AG04450 (cell line): ENCODE results near the gene UTP14C. TPM values are rescaled to one million over a fixed set of nuclear protein-coding genes. Genes with fewer than 3 reads are reported as not detected.

Experiments used
- CTCF ChIA-PET: fragments of 300-600, 350-600 bp; formaldehyde crosslinking; extraction: SDS; loops from one replicate; lab custom pipeline; 2022; ENCODE audit warnings: antibody characterized with exemption, inconsistent platforms; lab: Charles Lee
- POLR2A ChIA-PET: fragments of 350-600 bp; formaldehyde crosslinking; extraction: SDS; loops from one replicate; lab custom pipeline; 2021; ENCODE audit warnings: antibody characterized with exemption, inconsistent platforms; lab: Yijun Ruan, JAX
- DNase-seq: peaks from one replicate; pipeline ENCODE4 v3.0.0-alpha.2; 2011; ENCODE audit warnings: low read depth, low spot score
- H3K27ac ChIP-seq: one replicate; pipeline ENCODE4 v1.5.1; 2012; ENCODE audit warnings: low read depth, low read length, control low read depth
- H3K27me3 ChIP-seq: one replicate; pipeline ENCODE4 v1.6.0; 2012; ENCODE audit warnings: low read length; ENCODE audit not compliant: control insufficient read depth, insufficient read depth
- H3K4me3 ChIP-seq: 2 replicates; pipeline ENCODE4 v1.5.1; 2011; ENCODE audit warnings: mild to moderate bottlenecking, low read depth, low read length, control low read depth
- H3K9me3 ChIP-seq: 2 replicates; pipeline ENCODE4 v1.5.1; 2012; ENCODE audit warnings: low read length; ENCODE audit not compliant: control insufficient read depth, insufficient read depth
- polyA plus RNA-seq: library from polyadenylated mRNA; depleted of rRNA; stranded (reverse); fragments of >200 nt; gene quantifications from 2 replicates; pipeline ENCODE4 v1.2.3, GENCODE V29; 2011
- TF ChIP-seq, protein P1 (sequence below): IDR thresholded peaks from 2 replicates; pipeline ENCODE4 v1.5.1; 2011; ENCODE audit warnings: low read depth, low read length, control low read depth, inconsistent platforms

UTP14C gene
- polyA plus RNA-seq, 1 experiment = 18.0 TPM

DNA sequence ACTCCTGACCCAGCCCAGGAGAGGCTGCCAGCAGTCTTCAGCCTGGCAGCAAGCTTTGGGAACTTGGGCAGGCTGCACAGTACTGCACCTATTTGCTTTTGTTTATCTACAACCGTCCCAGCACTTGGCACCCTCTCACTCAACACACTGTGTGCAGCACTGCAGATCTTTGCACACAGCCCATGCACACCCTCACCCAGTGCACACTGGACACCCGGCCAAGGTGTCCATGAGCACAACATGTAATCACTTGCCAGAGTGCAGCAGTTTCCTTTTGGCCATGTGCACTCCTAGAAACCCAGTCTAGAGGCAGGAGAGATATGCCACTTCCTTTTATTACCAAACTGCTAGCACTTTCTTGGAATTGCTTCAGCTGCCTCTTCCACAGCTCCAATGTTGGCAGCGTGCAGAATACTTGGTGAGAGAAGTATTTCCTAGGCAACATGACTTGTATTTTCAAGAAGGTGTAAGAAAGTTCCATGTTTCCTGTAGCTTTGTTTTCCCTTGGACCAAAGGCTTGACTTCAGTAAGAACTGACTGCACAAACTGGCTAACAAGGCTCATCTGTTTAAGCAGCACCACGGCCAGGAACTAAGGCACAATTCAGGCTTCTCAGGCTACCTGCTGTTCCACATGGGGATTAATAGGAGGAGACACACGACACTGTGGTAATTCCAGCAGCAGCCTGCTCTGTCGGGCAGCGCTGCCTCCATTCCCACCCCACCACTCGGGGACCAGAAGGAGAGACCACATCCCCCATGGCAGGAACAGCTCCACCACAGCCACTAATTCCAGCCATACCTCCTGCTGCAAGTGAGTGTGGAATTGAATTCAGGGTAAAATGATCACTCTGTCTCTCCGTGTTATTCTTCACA, 28.6 kb upstream of the UTP14C start:
- H3K27me3 ChIP-seq = peaks cover 41% of the 10 kb centered on the region
- POLR2A ChIA-PET = no interaction called here
- TF ChIP-seq, protein P1, sequence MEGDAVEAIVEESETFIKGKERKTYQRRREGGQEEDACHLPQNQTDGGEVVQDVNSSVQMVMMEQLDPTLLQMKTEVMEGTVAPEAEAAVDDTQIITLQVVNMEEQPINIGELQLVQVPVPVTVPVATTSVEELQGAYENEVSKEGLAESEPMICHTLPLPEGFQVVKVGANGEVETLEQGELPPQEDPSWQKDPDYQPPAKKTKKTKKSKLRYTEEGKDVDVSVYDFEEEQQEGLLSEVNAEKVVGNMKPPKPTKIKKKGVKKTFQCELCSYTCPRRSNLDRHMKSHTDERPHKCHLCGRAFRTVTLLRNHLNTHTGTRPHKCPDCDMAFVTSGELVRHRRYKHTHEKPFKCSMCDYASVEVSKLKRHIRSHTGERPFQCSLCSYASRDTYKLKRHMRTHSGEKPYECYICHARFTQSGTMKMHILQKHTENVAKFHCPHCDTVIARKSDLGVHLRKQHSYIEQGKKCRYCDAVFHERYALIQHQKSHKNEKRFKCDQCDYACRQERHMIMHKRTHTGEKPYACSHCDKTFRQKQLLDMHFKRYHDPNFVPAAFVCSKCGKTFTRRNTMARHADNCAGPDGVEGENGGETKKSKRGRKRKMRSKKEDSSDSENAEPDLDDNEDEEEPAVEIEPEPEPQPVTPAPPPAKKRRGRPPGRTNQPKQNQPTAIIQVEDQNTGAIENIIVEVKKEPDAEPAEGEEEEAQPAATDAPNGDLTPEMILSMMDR = no peak

DNA sequence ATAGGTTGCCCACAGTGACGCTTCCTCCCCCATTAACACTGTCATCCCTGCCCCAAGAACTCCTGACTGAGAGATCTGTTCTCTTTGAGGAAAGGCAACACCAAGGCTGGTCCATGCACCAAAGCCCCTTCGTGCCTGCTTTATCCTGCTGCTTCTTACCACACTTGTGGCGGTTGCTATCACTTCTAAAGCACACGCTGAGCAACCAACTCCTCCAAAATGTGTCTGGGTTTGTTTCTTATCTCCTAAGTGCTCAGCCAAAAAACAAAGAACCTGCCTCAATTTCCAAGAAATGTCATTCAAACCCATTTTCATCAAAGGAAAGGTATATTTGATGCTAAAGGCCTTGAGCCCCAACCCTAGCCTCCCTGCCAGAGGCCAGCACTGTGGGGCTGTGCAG, 27.9 kb upstream of the UTP14C start:
- no peak overlapping the region for H3K27ac ChIP-seq
- no peak for DNase-seq
- CTCF ChIA-PET = interaction anchor here (1.2 kb wide), 2 partner anchors 131 to 132 kb away, joined by 3 to 4 read pairs; no protein-coding TSS in a partner anchor
- H3K27me3 ChIP-seq = peaks cover 41% of the 10 kb centered on the region
- H3K4me3 ChIP-seq = no peak overlapping the region
- POLR2A ChIA-PET = no interaction called here
- TF ChIP-seq, protein P1 = no peak
- H3K9me3 ChIP-seq = no peaks in the 10 kb centered on the region

More for the DNA sequence above, 28.6 kb upstream of the UTP14C start:
- no peak for DNase-seq
- no peak overlapping the region for H3K27ac ChIP-seq
- CTCF ChIA-PET = no interaction called here
- no peak overlapping the region for H3K4me3 ChIP-seq
- H3K9me3 ChIP-seq = no peaks in the 10 kb centered on the region

DNA sequence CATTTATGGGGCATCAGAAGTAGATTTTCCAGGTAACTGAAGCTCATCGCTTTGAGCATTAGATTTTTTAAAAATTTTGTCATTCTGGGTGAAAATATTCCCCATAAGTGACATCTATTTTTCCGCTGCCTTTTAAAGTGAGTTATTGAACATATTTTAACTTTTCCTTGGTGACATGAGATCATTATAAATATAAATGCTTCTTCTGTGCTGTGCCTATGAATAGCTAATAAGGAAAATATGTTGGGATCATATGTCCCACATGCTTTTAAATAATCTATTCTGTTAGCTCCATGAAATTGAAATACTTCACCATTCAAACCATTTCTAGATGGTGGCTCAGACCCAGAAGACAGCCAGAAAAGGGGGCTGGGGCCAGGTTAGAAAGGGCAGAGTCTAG, 27.3 kb upstream of the UTP14C start:
- TF ChIP-seq, protein P1 = no peak
- Histone ChIP-seq H3K27ac (no peak overlapping the region), H3K4me3 (no peak overlapping the region), H3K9me3 (no peaks in the 10 kb centered on the region), H3K27me3 (peaks cover 38% of the 10 kb centered on the region)
- ChIA-PET CTCF (interaction anchor here (1.2 kb wide), 2 partner anchors 130 to 131 kb away, joined by 3 to 4 read pairs; no protein-coding TSS in a partner anchor), POLR2A (no interaction called here)
- no peak for DNase-seq

DNA sequence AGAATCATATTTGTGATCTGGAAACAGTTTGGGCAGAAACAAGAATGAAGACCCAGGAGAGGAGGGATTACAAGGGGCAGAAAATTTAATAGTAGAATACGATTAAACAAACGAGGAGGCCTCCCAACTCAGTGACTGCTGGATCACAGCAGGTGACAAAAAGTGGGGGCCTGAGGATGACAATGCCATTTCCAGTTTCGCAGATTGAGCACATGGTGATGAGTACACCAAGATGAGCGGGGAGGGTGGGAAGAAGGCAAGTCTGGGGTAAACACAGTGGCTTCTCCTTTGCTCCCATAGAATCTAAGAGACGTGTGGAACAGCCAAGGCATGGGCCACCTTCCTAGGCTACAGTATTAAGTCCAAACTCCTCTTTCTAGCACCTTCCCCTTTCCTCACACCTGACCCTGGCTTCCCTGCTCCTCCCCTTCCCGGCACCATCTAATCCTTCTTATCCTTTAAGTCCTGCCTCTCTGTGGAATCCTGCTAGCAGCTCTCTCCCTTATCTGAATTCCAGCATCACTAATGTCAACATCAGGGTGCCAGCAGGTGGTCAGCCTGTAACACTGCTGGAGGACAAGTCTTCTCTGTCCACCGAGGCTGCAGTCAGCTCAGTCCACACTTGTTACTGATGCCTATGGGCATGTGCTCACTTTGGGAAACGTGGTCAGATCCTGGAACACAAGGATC, 26.7 kb upstream of the UTP14C start:
- ChIA-PET POLR2A (no interaction called here), CTCF (interaction anchor here (1.1 to 1.2 kb wide), 4 partner anchors 10 to 178 kb away, joined by 3 to 4 read pairs (median 3); no protein-coding TSS in a partner anchor)
- peaks cover 37% of the 10 kb centered on the region for H3K27me3 ChIP-seq

More for the DNA sequence above, 26.7 kb upstream of the UTP14C start:
- Histone ChIP-seq H3K4me3 (no peak overlapping the region), H3K9me3 (no peaks in the 10 kb centered on the region), H3K27ac (no peak overlapping the region)
- TF ChIP-seq, protein P1 = no peak
- DNase-seq = no peak
